Measurements from ENCODE around the gene MIPEP.

The MIPEP gene

DNA sequence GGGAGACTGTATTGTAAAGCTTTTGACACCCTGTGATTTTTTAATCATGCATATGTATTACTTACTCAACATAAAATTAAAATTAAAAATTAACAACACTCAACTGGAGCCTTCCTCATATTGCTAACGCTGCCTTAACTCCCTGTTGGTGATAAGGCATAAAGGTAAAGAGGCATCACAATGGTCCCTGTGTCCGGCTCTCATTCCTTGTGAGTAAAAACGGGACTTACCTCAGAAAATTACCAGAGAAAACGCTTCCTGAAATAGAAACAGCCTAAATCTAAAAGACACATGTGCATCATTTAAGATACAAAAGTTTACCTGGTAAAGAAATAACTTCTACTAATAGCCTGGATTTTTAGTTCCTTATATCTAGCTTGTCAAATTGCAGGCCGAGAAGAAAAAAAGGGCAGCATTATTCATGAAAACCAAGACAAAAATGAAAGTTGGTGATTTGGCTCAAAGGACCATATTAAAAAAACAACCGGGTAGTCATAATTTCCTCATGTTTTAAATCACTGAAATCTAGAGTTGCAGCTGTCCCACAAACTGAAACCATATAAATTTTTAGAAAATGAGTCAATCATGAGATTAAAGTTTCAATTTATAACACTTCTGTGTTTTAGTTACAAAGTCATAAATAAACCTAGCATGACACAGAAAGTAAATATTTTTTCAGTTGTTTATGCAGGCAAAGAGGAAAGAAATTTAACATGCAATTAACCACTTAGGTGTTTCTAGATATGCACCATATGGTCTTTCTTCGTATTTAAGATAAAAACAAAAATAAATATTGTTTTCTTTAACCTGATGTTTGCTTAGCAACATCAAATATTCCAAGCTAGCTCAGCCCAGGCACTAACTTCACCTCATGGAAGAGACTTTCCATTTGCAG, 94.7 kb downstream of the MIPEP start:
- Histone ChIP-seq H3K79me2 (ENCODE audit: control insufficient read depth, low read length) (no peaks in the 10 kb centered on the region), H3K9me3 (ENCODE audit: control insufficient read depth, insufficient read depth, low read length) (no peaks in the 10 kb centered on the region), H3K4me2 (ENCODE audit: low read length) (no peak overlapping the region), H3K27me3 (ENCODE audit: control insufficient read depth, low read length) (no peaks in the 10 kb centered on the region), H3K4me1 (ENCODE audit: control insufficient read depth, low read length) (no peaks in the 10 kb centered on the region), H3K4me3 (ENCODE audit: low read length) (no peak overlapping the region), H3K27ac (ENCODE audit: low read depth, low read length) (no peak overlapping the region), H3F3A (ENCODE audit: control insufficient read depth, insufficient read depth) (no peaks in the 10 kb centered on the region), H4K20me1 (ENCODE audit: control insufficient read depth, insufficient read depth, low read depth, low read length) (peaks cover 4% of the 10 kb centered on the region; the same call in 1 of the 2 replicates), H3K9me2 (replicated peaks; ENCODE audit: control insufficient read depth, low read length) (no peaks in the 10 kb centered on the region), H3K36me3 (ENCODE audit: control insufficient read depth, low read length) (no peaks in the 10 kb centered on the region)
- TF ChIP-seq EZH2phosphoT487 (IDR thresholded peaks at IDR 0.05; ENCODE audit: borderline replicate concordance, low read length) = no peak
- no peak for TF ChIP-seq CTCF (IDR thresholded peaks at IDR 0.05; ENCODE audit: low read depth, low read length, poor library complexity, severe bottlenecking)

GRCh38 chr13:23793711-23794110, 95.5 kb downstream of the MIPEP start:
- no peaks in the 10 kb centered on the region for H3F3A ChIP-seq (ENCODE audit: control insufficient read depth, insufficient read depth)
- H4K20me1 ChIP-seq (ENCODE audit: control insufficient read depth, insufficient read depth, low read depth, low read length) = peaks cover 4% of the 10 kb centered on the region; the same call in 1 of the 2 replicates
- no peaks in the 10 kb centered on the region for H3K9me2 ChIP-seq (replicated peaks; ENCODE audit: control insufficient read depth, low read length)
- no peaks in the 10 kb centered on the region for H3K4me1 ChIP-seq (ENCODE audit: control insufficient read depth, low read length)
- TF ChIP-seq CTCF (IDR thresholded peaks at IDR 0.05; ENCODE audit: low read depth, low read length, poor library complexity, severe bottlenecking) = no peak
- TF ChIP-seq EZH2phosphoT487 (IDR thresholded peaks at IDR 0.05; ENCODE audit: borderline replicate concordance, low read length) = no peak
- H3K27ac ChIP-seq (ENCODE audit: low read depth, low read length) = no peak overlapping the region
- no peaks in the 10 kb centered on the region for H3K79me2 ChIP-seq (ENCODE audit: control insufficient read depth, low read length)
- no peaks in the 10 kb centered on the region for H3K36me3 ChIP-seq (ENCODE audit: control insufficient read depth, low read length)
- H3K9me3 ChIP-seq (ENCODE audit: control insufficient read depth, insufficient read depth, low read length) = no peaks in the 10 kb centered on the region
- no peak overlapping the region for H3K4me2 ChIP-seq (ENCODE audit: low read length)
- H3K27me3 ChIP-seq (ENCODE audit: control insufficient read depth, low read length) = no peaks in the 10 kb centered on the region
- H3K4me3 ChIP-seq (ENCODE audit: low read length) = no peak overlapping the region

DNA sequence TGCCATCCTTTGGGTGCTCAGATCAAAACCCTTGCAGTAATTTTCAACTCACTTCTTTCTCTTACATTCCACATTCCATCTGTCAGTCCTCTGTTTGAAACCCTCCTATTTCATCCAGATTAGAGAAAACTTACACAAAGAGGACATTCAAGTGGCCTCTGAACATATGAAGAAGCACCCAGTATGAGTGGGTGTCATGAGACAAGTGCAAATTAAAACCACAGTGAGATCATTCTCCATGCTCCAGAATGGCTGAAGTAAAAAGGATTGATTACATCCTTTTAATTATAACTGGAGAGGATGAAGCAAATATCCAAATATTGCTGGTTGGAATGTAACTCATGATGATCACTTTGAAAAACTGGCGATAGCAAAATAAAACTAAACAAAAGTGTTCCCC, 96.5 kb downstream of the MIPEP start:
- H3K4me2 ChIP-seq (ENCODE audit: low read length) = no peak overlapping the region
- no peaks in the 10 kb centered on the region for H3K79me2 ChIP-seq (ENCODE audit: control insufficient read depth, low read length)
- H3K9me2 ChIP-seq (replicated peaks; ENCODE audit: control insufficient read depth, low read length) = no peaks in the 10 kb centered on the region
- H3K4me3 ChIP-seq (ENCODE audit: low read length) = no peak overlapping the region
- no peaks in the 10 kb centered on the region for H3F3A ChIP-seq (ENCODE audit: control insufficient read depth, insufficient read depth)
- H3K36me3 ChIP-seq (ENCODE audit: control insufficient read depth, low read length) = no peaks in the 10 kb centered on the region
- no peaks in the 10 kb centered on the region for H3K4me1 ChIP-seq (ENCODE audit: control insufficient read depth, low read length)
- H3K27ac ChIP-seq (ENCODE audit: low read depth, low read length) = no peak overlapping the region
- H4K20me1 ChIP-seq (ENCODE audit: control insufficient read depth, insufficient read depth, low read depth, low read length) = peaks cover 4% of the 10 kb centered on the region; the same call in 1 of the 2 replicates
- TF ChIP-seq CTCF (IDR thresholded peaks at IDR 0.05; ENCODE audit: low read depth, low read length, poor library complexity, severe bottlenecking) (no peak), EZH2phosphoT487 (IDR thresholded peaks at IDR 0.05; ENCODE audit: borderline replicate concordance, low read length) (no peak)
- H3K9me3 ChIP-seq (ENCODE audit: control insufficient read depth, insufficient read depth, low read length) = no peaks in the 10 kb centered on the region
- H3K27me3 ChIP-seq (ENCODE audit: control insufficient read depth, low read length) = no peaks in the 10 kb centered on the region
